ENCODE measurements around the gene TCF20. TPM values are rescaled to one million over a fixed set of nuclear protein-coding genes. Genes with fewer than 3 reads are reported as not detected.

The TCF20 gene
- total RNA-seq, 1 donor from 2014 or later, result 38.8 TPM

DNA sequence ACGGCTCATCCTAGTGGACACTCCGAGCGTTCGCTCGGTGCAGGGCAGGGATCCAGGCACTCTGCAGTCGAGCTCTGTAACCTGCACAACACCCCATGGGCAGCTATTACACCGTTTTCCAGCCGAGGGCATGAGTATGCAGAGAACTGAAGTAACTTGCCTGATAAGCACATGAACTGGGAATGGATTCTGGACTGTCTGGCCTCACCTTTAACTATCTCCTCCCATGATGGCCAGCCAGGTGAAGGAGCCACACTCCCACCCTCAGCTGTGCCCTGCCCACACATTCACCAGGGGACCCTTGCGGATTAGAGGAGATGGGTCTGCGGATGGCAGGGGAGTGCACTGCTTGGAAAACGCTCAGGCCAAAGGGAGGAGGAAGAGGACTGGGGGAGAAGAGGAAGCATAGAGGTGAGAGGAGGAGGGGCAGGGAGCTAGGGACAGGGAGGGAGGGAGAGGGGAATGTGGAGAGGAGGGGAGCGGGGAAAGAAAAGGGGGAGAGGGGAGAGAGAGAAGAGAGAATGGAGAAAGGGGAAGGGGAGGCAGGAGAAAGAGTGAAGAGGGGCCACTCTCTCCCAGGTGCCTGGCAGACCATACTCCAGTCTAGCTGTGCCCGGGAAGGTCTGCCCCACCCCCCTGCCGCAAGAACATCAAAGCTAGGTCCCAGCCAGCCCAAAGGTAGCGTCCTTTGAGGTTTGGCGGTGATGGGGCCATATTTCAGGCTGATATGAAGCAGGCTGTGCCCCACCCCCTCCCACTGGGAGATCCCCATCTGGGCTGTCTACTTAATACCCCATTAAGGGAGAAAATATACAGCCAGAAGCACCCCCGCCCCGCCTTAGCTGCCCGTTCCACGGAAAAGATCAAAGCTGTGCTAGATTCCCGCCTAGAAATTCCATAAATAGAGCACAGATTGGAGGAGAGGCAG lies 33.2 kb upstream of the TCF20 start:
- intact Hi-C loops (cut with DNase I), result no loop called here
- Histone ChIP-seq H3K4me1 (peaks cover 17% of the 10 kb centered on the region), H3K9me3 (no peaks in the 10 kb centered on the region), H3K4me3 (no peak overlapping the region), H3K36me3 (no peaks in the 10 kb centered on the region), H3K27me3 (ENCODE audit: low read depth) (no peaks in the 10 kb centered on the region), H3K27ac (no peak overlapping the region)
- ATAC-seq (no peak), DNase-seq (no peak)
- TF ChIP-seq CTCF (IDR thresholded peaks at IDR 0.05), result no peak

- no peak overlapping the region for H3K27ac ChIP-seq
- no peak for TF ChIP-seq CTCF (IDR thresholded peaks at IDR 0.05)
- no peak for DNase-seq
- no peaks in the 10 kb centered on the region for H3K27me3 ChIP-seq (ENCODE audit: low read depth)
- H3K36me3 ChIP-seq, result no peaks in the 10 kb centered on the region
- ATAC-seq, result no peak
- H3K4me1 ChIP-seq, result peaks cover 17% of the 10 kb centered on the region
- H3K9me3 ChIP-seq, result no peaks in the 10 kb centered on the region
- no peak overlapping the region for H3K4me3 ChIP-seq
- intact Hi-C loops (cut with DNase I), result no loop called here
These were observed 31.3 kb upstream of the TCF20 start for GRCh38 chr22:42301742-42302102.

GRCh38 chr22:42301077-42301741 lies 30.8 kb upstream of the TCF20 start:
- no peaks in the 10 kb centered on the region for H3K36me3 ChIP-seq
- H3K27ac ChIP-seq, result no peak overlapping the region
- no peaks in the 10 kb centered on the region for H3K27me3 ChIP-seq (ENCODE audit: low read depth)
- peaks cover 21% of the 10 kb centered on the region for H3K4me1 ChIP-seq
- ATAC-seq (no peak), DNase-seq (no peak)
- H3K4me3 ChIP-seq, result no peak overlapping the region
- intact Hi-C loops (cut with DNase I), result no loop called here
- TF ChIP-seq CTCF (IDR thresholded peaks at IDR 0.05), result no peak
- no peaks in the 10 kb centered on the region for H3K9me3 ChIP-seq

DNA sequence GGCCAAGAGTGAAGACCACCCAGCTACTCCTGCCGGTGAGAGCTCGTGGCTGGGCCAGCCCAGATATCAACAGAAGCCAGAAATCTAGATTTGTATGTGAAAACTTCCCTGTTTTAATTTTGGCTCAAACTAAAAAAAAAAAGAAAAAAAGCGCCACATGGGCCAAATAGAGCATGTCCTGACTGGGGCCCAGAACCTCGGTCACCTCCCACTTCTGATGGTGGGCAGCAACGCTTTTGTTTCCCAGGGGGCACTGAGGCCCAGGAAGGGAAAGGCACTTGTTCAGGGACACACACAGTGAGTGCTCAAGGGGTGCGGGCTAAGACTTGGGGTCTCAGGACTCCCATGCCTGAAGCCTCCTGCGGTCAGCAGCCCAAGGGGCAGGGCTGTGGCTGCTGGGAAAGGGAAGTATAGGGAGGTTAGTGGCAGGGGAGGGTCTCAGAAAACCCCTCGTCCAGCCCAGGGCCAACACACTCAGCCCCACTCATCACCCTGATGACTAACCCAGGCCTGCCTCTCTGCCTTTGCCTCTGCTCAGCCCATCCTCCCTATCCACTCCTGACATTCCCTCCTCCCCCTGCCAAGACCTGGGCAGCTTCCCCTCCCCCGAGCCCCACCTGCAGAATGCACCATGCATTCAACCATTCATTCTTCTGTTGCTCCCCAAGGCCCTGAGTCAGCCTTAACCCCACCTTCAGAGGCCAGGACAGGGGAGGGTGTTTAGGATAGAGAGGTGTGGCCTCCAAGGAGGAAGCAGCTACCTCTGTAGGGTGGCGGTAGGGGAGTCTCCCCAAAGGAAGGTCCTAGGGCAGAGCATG lies 30.0 kb upstream of the TCF20 start:
- peaks cover 22% of the 10 kb centered on the region for H3K4me1 ChIP-seq
- H3K36me3 ChIP-seq, result no peaks in the 10 kb centered on the region
- ATAC-seq, result peak; percentile 35 to 52
- peak overlapping the region; percentile 22 for H3K4me3 ChIP-seq
- no peaks in the 10 kb centered on the region for H3K9me3 ChIP-seq
- no peaks in the 10 kb centered on the region for H3K27me3 ChIP-seq (ENCODE audit: low read depth)
- DNase-seq, result no peak
- H3K27ac ChIP-seq, result no peak overlapping the region
- intact Hi-C loops (cut with DNase I), result no loop called here
- TF ChIP-seq CTCF (IDR thresholded peaks at IDR 0.05), result no peak

GRCh38 chr22:42299586-42300258 lies 29.3 kb upstream of the TCF20 start:
- TF ChIP-seq CTCF (IDR thresholded peaks at IDR 0.05), result no peak
- no peak for ATAC-seq
- no peak for DNase-seq
- no peaks in the 10 kb centered on the region for H3K27me3 ChIP-seq (ENCODE audit: low read depth)
- H3K4me1 ChIP-seq, result peaks cover 22% of the 10 kb centered on the region
- intact Hi-C loops (cut with DNase I), result no loop called here
- no peak overlapping the region for H3K27ac ChIP-seq
- H3K4me3 ChIP-seq, result peak overlapping the region; percentile 22
- H3K9me3 ChIP-seq, result no peaks in the 10 kb centered on the region
- H3K36me3 ChIP-seq, result no peaks in the 10 kb centered on the region
